Ascending aorta (tissue), 2 donors: ENCODE results near the gene AIF1. TPM values are rescaled to one million over a fixed set of nuclear protein-coding genes. Genes with fewer than 3 reads are reported as not detected.

Source experiments
- DNase-seq, 2 donors: peaks; one replicate each; pipeline ENCODE4 v3.0.0-alpha.2; 2019; ENCODE audit warnings: low spot score in 2 of 2
- H3K27ac ChIP-seq, 2 donors: fragments of 200-600 bp; sonication (generic); one replicate each; pipeline ENCODE4 v1.5.1; 2016 to 2017; ENCODE audit warnings: mild to moderate bottlenecking in 1 of 2
- H3K27me3 ChIP-seq: fragments of 200-600 bp; sonication (generic); one replicate; pipeline ENCODE4 v1.5.1; 2017
- H3K36me3 ChIP-seq, 2 donors: fragments of 200-600 bp; sonication (generic); one replicate each; pipeline ENCODE4 v1.5.1; 2016
- H3K4me1 ChIP-seq, 2 donors: fragments of 200-600 bp; sonication (generic); one replicate each; pipeline ENCODE4 v1.5.1; 2016 to 2017; ENCODE audit warnings: mild to moderate bottlenecking in 1 of 2
- H3K4me3 ChIP-seq, 2 donors: fragments of 200-600 bp; sonication (generic); one replicate each; pipeline ENCODE4 v1.5.1; 2016 to 2017; ENCODE audit warnings: mild to moderate bottlenecking in 1 of 2
- H3K9me3 ChIP-seq, 2 donors: fragments of 200-600 bp; sonication (generic); one replicate each; pipeline ENCODE4 v1.5.1; 2016
- intact Hi-C: fragments of 100-400 bp; cut with DNase I; formaldehyde crosslinking; loops from one replicate; pipeline ENCODE4 v1.15.1; 2023
- total RNA-seq: library from RNA; depleted of rRNA; stranded (reverse); fragments of >200 nt; gene quantifications from one replicate; pipeline ENCODE4 v1.1.0, GENCODE V29; 2016
- TF ChIP-seq, protein P1 (sequence below), 3 experiments: fragments of 200-600 bp in 2 of 3; fragments of 450-650 bp in 1 of 3; sonication (generic) in 2 of 3; IDR thresholded peaks; one replicate each; pipeline ENCODE4 v1.5.1; 2016 to 2019; ENCODE audit warnings: antibody characterized with exemption in 3 of 3, mild to moderate bottlenecking in 1 of 3, moderate library complexity in 1 of 3

AIF1 gene
- total RNA-seq, 1 donor from 2014 or later, result 1.7 TPM

DNA sequence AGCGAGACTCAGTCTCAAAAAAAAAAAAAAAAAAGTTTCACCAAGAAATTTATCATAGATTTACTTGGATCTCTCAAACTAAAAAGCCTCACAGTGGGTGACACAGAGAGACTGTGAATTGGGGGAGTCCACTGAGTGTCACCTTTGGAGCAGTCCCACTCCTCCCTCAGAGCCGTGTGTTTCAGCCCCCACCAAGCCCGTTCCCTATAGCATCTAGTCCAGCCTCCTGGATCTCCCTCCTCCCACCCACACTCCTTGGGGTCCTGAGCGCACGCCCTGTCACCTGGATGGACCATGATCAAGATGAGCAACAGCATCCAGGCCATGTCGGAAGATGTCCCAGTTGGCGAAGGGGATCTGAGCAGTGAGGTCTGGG is 22.6 kb upstream of the AIF1 start:
- intact Hi-C loops, result no loop called here
- H3K4me3 ChIP-seq, result no peak overlapping the region
- TF ChIP-seq, protein P1, sequence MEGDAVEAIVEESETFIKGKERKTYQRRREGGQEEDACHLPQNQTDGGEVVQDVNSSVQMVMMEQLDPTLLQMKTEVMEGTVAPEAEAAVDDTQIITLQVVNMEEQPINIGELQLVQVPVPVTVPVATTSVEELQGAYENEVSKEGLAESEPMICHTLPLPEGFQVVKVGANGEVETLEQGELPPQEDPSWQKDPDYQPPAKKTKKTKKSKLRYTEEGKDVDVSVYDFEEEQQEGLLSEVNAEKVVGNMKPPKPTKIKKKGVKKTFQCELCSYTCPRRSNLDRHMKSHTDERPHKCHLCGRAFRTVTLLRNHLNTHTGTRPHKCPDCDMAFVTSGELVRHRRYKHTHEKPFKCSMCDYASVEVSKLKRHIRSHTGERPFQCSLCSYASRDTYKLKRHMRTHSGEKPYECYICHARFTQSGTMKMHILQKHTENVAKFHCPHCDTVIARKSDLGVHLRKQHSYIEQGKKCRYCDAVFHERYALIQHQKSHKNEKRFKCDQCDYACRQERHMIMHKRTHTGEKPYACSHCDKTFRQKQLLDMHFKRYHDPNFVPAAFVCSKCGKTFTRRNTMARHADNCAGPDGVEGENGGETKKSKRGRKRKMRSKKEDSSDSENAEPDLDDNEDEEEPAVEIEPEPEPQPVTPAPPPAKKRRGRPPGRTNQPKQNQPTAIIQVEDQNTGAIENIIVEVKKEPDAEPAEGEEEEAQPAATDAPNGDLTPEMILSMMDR (IDR thresholded peaks at IDR 0.05), result no peak
- no peak for DNase-seq
- no peaks in the 10 kb centered on the region for H3K36me3 ChIP-seq
- no peaks in the 10 kb centered on the region for H3K9me3 ChIP-seq
- H3K27me3 ChIP-seq, result no peaks in the 10 kb centered on the region
- H3K4me1 ChIP-seq, result no peaks in the 10 kb centered on the region
- no peak overlapping the region for H3K27ac ChIP-seq

DNA sequence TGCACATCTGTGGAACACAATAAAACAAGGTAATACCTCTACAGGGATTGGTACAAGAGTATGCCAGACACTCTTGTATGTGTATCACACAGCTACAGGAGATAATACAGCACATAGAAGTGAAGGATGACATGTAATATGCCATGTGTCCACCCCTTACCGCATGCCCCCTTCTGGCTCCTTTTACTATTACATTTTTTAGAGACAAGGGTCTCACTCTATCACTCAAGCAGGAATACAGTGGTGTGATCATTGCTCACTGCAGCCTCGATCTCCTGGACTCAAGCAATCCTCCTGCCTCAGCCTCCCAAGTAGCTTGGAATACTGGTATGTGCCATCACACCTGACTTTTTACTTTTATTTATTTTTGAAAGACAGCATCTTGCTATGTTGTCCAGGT is 18.0 kb upstream of the AIF1 start:
- no peak overlapping the region for H3K4me3 ChIP-seq
- TF ChIP-seq, protein P1 (IDR thresholded peaks at IDR 0.05), result peak in 1 of 3 experiments; percentile 21

DNA sequence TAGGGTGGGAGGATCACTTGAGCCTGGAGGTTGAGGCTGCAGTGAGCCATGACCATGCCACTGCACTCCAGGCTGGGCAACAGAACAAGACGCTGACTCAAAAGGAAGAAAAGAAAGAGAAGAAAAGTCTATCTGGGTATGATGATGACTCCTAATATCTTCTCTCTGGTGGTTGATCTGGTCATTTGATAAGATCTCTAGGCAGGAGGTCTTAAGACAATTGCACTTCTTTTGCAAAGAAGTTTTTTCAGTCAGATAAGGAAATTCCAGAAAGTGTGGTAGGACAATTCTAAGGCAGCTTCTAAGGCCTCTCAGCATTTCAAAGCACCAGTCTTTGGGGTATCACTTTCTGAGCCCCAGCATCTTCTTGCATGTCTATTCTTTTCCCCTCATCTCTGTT is 7.7 kb upstream of the AIF1 start:
- TF ChIP-seq, protein P1 (IDR thresholded peaks at IDR 0.05), result no peak
- no peak for DNase-seq
- Histone ChIP-seq H3K4me3 (no peak overlapping the region), H3K36me3 (no peaks in the 10 kb centered on the region), H3K27me3 (no peaks in the 10 kb centered on the region), H3K27ac (no peak overlapping the region), H3K4me1 (no peaks in the 10 kb centered on the region), H3K9me3 (no peaks in the 10 kb centered on the region)
- intact Hi-C loops, result no loop called here

More for the DNA sequence above, 18.0 kb upstream of the AIF1 start:
- Histone ChIP-seq H3K27me3 (no peaks in the 10 kb centered on the region), H3K4me1 (no peaks in the 10 kb centered on the region), H3K27ac (no peak overlapping the region), H3K9me3 (no peaks in the 10 kb centered on the region), H3K36me3 (no peaks in the 10 kb centered on the region)
- no peak for DNase-seq
- intact Hi-C loops, result no loop called here

DNA sequence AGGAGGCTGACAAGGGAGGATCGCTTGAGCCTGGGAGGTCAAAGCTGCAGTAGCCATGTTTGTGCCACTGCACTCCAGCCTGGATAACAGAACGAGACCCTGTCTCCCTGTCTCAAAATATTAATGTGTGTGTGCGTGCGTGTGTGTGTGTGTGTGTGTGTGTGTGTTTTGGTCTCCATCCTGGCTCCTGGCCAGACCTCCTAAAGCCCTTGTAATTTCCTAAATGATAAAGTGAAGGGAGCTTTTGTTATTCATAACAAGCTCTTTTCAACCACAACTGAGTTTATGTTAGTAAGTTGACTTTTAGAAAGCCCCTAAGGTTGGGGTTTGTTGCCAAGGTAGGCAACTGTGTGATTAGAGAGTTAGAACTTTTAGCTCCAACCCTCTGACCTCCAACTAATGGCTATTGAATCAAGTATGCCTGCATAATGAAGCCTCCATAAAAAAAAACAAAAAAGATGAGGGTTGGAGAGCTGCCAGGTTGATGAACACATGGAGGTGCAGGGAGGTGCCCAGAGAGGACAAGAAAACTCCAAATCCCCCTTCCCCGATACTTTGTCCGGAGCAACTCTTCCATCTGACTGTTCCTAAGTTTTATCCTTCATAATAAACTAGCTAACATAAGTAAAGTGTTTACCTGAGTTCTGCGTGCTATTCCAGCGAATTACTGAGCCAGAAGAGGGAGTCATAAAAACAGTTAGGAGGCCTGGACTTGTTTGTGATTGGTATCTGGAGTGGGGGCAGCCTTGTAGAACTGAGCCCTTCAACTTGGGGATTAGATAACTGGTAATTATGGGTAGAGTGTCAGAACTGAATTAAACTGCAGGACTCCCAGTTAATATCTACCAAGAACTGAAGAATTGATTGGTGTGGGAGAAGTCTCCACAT is 5.3 kb upstream of the AIF1 start:
- no peak overlapping the region for H3K27ac ChIP-seq
- no peaks in the 10 kb centered on the region for H3K27me3 ChIP-seq
- intact Hi-C loops, result no loop called here
- TF ChIP-seq, protein P1 (IDR thresholded peaks at IDR 0.05), result no peak
- H3K36me3 ChIP-seq, result no peaks in the 10 kb centered on the region
- DNase-seq, result no peak
- H3K4me1 ChIP-seq, result no peaks in the 10 kb centered on the region
- H3K9me3 ChIP-seq, result no peaks in the 10 kb centered on the region
- no peak overlapping the region for H3K4me3 ChIP-seq

DNA sequence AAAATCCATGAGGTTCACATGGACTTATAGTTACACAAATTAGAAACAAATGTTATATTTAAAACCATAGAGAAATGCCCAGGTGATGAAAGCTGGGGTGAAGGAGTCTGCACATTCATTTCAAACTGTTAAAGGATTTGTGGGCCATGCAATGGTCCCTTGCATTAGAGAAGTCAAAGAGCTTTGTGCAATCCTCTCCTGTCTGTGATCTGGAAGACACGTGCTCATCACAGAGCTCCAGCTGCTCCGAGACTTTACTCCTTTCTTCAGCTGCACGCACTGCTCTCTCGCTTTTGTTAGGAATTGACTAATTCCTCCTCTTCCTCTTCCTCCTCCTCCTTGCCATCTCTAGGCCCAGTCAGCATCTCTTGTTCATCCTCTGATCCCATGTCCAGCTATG is 4.1 kb upstream of the AIF1 start:
- no peak for DNase-seq
- Histone ChIP-seq H3K27ac (no peak overlapping the region), H3K9me3 (no peaks in the 10 kb centered on the region), H3K4me3 (no peak overlapping the region), H3K36me3 (no peaks in the 10 kb centered on the region), H3K27me3 (no peaks in the 10 kb centered on the region), H3K4me1 (no peaks in the 10 kb centered on the region)
- intact Hi-C loops, result no loop called here
- TF ChIP-seq, protein P1 (IDR thresholded peaks at IDR 0.05), result no peak
